Endothelial cell of umbilical vein (primary cell): ENCODE results near the gene FANK1.

Experiments
- CTCF ChIP-seq, 2 donors: IDR thresholded peaks; 1 replicate in 1 of 2; 2 replicates in 1 of 2; pipeline ENCODE4 v1.5.1; 2011; ENCODE audit warnings: low read length in 2 of 2, mild to moderate bottlenecking in 2 of 2, moderate library complexity in 2 of 2, control low read depth in 1 of 2, inconsistent platforms in 1 of 2, low read depth in 1 of 2; ENCODE audit not compliant: insufficient read depth in 1 of 2; ENCODE audit errors: extremely low read depth in 1 of 2
- FOS ChIP-seq: IDR thresholded peaks from 2 replicates; pipeline ENCODE4 v1.6.1; 2011; ENCODE audit warnings: mild to moderate bottlenecking, low read length, moderate library complexity, borderline replicate concordance; ENCODE audit not compliant: insufficient read depth
- JUN ChIP-seq: IDR thresholded peaks from 2 replicates; pipeline ENCODE4 v1.6.1; 2011; ENCODE audit warnings: borderline replicate concordance, low read depth; ENCODE audit not compliant: insufficient read length, insufficient read depth
- MAX ChIP-seq: IDR thresholded peaks from 2 replicates; pipeline ENCODE4 v1.6.1; 2011; ENCODE audit not compliant: insufficient read depth, insufficient read length
- MYC ChIP-seq: IDR thresholded peaks from one replicate; pipeline ENCODE4 v1.6.1; 2011; ENCODE audit warnings: mild to moderate bottlenecking, low read depth, low read length
- POLR2A ChIP-seq: IDR thresholded peaks from 2 replicates; pipeline ENCODE4 v1.6.1; 2012; ENCODE audit warnings: low read depth, mild to moderate bottlenecking, control low read depth, low read length
- POLR2AphosphoS5 ChIP-seq: IDR thresholded peaks from 2 replicates; pipeline ENCODE4 v1.6.1; 2012; ENCODE audit warnings: low read depth, mild to moderate bottlenecking, control low read depth, low read length, moderate library complexity; ENCODE audit not compliant: insufficient read depth

GRCh38 chr10:126046831-126047230 lies 150.5 kb downstream of the FANK1 start:
- no peak for TF ChIP-seq POLR2AphosphoS5
- TF ChIP-seq FOS: no peak
- no peak for TF ChIP-seq CTCF (IDR thresholded peaks at IDR 0.05; ENCODE audit: extremely low read depth in 1 of 2, insufficient read depth in 1 of 2, low read depth in 1 of 2, low read length in 2 of 2)
- no peak for TF ChIP-seq POLR2A
- no peak for TF ChIP-seq JUN
- no peak for TF ChIP-seq MAX
- no peak for TF ChIP-seq MYC
